Measurements from ENCODE around the gene PDLIM4. TPM values are rescaled to one million over a fixed set of nuclear protein-coding genes. Genes with fewer than 3 reads are reported as not detected.
A peak's percentile ranks its signal among the peaks of the same experiment; 100 is the strongest.

Gene PDLIM4
- total and polyA plus RNA-seq, 2 donors, result 17.4 to 114 TPM

DNA sequence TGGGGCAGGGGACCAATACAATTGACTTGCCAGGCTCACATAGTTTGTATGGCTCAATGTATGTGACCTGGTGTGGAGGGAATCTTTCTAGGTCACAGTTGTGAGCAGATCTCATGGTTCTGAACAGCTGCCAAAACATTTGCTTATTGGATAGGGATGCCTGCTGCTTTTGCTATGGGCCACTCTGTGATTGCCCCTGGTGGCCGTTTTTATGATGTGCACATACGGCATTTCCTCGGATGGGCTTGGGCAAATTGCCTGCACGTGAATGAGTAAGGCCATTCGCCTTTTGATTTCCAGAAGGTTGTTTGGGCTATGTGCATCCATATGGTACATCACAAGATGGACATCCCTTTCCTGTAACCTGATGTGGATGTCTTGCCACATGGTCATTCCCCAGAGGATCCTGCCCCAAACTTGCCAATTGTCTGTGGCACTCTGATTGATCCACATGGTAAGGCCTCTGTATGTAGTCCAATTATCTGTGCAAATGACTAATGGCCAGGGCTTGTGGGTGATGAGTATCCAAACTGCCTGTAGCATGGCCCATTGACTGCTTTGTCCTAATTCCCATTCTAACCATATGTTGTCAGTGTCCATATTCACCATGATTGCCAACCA, 26.0 kb downstream of the PDLIM4 start:
- Histone ChIP-seq H3K4me3 (ENCODE audit: low read depth, low read length) (no peak overlapping the region), H3K36me3 (ENCODE audit: insufficient read depth) (no peaks in the 10 kb centered on the region), H3K27ac (ENCODE audit: low read depth) (no peak overlapping the region), H3K4me1 (ENCODE audit: insufficient read depth) (no peaks in the 10 kb centered on the region)
- no peak for DNase-seq (ENCODE audit: extremely low spot score)
- 38% methylated on average over 5 of the region's 5 CpGs for WGBS

DNA sequence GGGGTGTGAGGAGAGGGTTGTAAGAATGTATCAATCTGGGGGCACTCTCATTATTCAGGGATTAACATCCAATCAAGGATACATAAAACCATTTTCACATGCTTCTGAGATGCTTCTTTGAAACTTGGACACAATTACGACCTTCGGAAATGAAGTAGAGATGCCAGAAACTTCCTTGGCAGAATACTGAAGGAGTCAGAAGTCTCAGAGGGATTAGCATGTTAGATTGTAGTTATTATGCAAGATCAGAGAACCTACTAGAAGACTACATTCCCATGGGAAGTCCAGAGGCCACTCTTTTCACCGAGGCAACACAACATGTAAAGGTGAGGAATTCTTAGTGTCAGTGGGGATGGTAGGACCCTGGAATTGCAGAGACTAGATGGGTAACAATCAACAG, 31.6 kb downstream of the PDLIM4 start:
- H3K4me1 ChIP-seq (ENCODE audit: insufficient read depth), result no peaks in the 10 kb centered on the region
- DNase-seq (ENCODE audit: extremely low spot score), result no peak
- WGBS, result 50% methylated on average over 3 of the region's 3 CpGs

DNA sequence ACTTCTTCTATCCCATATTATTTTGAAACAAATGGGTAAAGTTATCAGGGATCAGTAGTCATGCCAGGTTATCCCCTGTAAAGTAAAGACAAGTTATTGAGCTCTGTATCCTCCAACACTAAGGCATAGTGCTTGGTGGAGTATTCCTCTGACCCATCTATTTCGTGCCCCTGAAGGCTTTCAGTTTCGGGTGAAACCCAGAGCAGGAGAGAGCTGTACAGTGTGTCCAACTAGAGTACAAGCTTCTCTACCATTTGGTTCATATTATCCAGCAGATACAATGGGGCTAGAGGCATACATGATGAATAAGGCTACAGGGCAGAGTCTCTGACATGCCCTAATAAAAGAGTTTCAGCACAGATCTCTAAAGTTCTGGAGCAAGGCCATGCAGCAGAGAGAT, 33.5 kb downstream of the PDLIM4 start:
- DNase-seq (ENCODE audit: extremely low spot score), result no peak
- no peaks in the 10 kb centered on the region for H3K4me1 ChIP-seq (ENCODE audit: insufficient read depth)
- 95% methylated on average over 2 of the region's 2 CpGs for WGBS

More for the DNA sequence above, 31.6 kb downstream of the PDLIM4 start:
- Histone ChIP-seq H3K27ac (ENCODE audit: low read depth) (no peak overlapping the region), H3K4me3 (ENCODE audit: low read depth, low read length) (no peak overlapping the region), H3K36me3 (ENCODE audit: insufficient read depth) (no peaks in the 10 kb centered on the region)

DNA sequence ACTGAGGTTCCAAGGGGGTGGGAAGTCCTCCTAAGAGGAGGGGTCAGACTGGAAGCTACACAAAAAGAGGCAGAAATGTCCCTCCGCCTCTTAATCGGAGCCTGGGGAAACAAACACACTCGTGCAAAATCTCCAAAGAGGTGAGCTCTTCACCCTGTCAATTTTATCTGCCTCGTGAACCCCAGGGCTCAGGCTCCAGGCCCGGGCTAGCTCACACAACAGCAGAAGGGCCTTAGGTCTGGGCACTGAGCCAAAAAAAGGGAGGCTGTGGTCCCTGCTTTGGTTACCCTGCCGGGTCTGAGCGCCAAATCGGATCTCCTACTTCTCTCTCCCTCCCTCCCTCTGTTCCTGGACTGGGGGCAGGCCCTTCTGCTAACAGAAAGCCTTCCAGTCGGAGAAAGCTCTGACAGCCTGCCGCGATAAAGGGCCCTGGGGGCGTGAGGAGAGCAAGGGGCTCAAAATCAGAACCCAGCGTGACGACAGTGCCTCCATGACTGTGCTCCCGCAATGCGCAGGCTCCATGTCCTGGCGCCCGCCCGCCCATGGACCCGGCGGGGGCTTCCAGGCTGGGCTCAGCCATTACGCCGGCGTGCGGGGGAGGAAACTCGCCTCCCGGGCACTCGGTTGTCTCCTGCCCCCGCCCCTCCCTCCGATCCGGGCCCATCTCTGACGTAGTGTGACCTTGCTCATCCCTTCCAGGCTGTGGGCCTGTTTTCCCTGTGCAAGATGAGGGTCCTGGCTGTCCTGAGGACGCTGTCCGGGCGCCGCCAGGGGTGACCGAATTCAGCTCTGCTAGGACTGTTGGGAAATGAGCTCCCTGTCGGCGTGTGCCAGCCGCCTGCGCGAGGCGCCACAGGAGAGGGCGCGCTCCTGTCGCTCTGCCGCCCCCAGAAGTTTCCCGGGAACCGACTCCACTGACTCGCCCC, 35.8 kb downstream of the PDLIM4 start:
- Histone ChIP-seq H3K4me3 (ENCODE audit: low read depth, low read length) (peak overlapping the region; percentile 51), H3K4me1 (ENCODE audit: insufficient read depth) (no peaks in the 10 kb centered on the region), H3K36me3 (ENCODE audit: insufficient read depth) (no peaks in the 10 kb centered on the region), H3K27ac (ENCODE audit: low read depth) (peak overlapping the region; percentile 87)
- peak; percentile 80 for DNase-seq (ENCODE audit: extremely low spot score)
- WGBS, result under 1% methylated on average over 50 of the region's 50 CpGs

More for the DNA sequence above, 33.5 kb downstream of the PDLIM4 start:
- Histone ChIP-seq H3K27ac (ENCODE audit: low read depth) (no peak overlapping the region), H3K4me3 (ENCODE audit: low read depth, low read length) (no peak overlapping the region), H3K36me3 (ENCODE audit: insufficient read depth) (no peaks in the 10 kb centered on the region)

DNA sequence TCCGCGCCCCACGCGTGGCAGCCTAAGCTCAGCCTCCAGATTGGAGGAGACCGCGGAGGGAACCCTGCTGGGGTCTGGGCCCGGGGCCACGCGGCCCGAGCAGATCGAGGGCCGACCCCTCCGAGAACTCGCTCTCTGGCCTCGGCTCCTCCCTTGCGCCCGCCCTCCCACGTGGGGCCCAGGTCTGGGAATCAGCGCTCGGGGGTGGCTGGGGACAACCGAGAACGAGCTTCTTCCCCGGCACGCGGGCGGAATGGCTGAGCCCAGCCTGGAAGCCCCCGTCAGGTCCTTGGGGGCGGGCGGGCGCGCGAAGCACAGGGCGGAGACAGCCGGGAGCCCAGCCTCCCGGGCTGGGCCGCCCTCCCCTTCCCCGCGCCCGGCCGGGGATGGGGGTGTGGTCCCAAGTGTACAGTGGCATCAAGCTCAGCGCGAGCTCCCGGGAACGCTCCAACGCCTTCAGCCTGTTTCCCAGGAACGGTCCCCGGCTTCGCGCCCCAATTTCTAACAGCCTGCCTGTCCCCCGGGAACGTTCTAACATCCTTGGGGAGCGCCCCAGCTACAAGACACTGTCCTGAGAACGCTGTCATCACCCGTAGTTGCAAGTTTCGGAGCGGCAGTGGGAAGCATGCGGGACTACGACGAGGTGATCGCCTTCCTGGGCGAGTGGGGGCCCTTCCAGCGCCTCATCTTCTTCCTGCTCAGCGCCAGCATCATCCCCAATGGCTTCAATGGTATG, 36.7 kb downstream of the PDLIM4 start, which contains the start of gene SLC22A4:
Gene SLC22A4 (plus strand): TSS at position 403 of the 736 bp plus-strand sequence. CDS start 223 bp downstream, at position 626.
- Histone ChIP-seq H3K4me1 (ENCODE audit: insufficient read depth) (no peaks in the 10 kb centered on the region), H3K27ac (ENCODE audit: low read depth) (peak within 1 kb of the TSS; percentile 87), H3K4me3 (ENCODE audit: low read depth, low read length) (peak within 1 kb of the TSS; percentile 51), H3K36me3 (ENCODE audit: insufficient read depth) (no peaks in the 10 kb centered on the region)
- DNase-seq (ENCODE audit: extremely low spot score), result peak; percentile 78
- under 1% methylated on average over 63 of the region's 63 CpGs for WGBS

DNA sequence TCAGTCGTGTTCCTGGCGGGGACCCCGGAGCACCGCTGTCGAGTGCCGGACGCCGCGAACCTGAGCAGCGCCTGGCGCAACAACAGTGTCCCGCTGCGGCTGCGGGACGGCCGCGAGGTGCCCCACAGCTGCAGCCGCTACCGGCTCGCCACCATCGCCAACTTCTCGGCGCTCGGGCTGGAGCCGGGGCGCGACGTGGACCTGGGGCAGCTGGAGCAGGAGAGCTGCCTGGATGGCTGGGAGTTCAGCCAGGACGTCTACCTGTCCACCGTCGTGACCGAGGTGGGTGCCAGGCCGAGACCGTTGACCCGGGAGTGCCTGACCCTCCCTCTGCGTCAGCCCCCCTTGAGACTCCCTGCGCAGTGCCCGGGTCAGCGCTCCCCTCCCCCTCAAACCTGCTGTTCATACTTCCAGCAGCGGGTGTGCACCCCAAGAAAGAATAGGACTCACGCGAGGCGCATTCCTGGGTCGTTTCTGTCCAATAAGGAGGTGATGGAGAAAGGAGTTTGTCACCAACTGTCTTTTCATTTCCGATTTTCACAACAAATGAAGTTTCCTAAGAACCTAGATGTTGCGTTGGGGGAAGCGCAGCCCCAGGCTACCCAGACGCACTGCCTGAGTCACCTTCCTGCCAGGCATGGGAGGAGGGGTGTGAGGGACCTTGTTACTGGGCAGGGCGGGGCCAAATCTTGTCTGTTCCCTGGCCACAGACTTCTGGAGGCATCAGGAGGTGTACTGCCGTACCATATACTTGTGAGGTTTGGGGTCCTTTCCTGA, 37.4 kb downstream of the PDLIM4 start:
- 11% methylated on average over 50 of the region's 50 CpGs for WGBS
- no peak overlapping the region for H3K27ac ChIP-seq (ENCODE audit: low read depth)
- DNase-seq (ENCODE audit: extremely low spot score), result no peak
- peak overlapping the region; percentile 51 for H3K4me3 ChIP-seq (ENCODE audit: low read depth, low read length)
- H3K36me3 ChIP-seq (ENCODE audit: insufficient read depth), result no peaks in the 10 kb centered on the region
- no peaks in the 10 kb centered on the region for H3K4me1 ChIP-seq (ENCODE audit: insufficient read depth)

DNA sequence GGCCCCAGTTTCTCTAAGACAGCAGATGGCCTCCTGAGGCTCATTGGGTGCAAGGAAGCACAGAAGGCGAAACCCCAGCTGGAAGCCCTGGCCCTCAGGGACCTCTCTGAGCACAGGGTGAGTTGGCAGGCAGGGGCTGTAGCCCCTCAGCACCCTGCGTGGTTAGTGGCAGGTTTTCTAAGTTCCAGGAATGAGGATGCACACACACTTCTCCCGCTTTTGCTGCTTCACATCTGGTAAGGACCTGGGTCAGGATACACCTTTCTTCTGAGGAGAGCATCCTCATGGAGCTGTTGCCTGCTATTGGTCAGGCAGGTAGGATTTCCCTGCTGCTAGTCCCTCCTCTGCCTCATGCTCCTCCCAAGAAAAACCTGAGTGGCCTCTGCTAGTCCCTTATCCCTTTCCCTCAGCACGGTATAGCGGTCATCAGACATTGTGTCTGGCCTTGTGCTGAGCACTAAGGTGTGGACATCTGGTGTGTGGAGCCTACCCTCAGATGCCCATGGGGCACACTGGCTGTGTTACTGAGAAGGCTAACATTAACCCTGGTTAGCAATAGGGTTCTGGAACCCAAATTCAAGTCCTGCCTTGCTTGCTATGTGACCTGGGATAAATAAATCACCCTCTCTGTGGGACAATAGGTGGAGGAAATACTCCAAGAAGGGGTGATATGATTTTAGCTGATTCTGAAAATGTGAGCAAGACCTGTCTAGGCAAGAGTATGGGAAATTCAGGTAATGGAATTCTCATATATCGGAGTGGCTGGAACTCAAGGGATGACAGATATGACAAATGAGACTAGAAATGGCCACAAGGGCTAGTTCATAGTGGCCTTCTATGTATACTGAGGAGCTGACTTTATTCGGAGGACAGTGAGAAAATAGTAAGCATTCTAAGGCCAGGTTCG, 38.3 kb downstream of the PDLIM4 start:
- 92% methylated on average over 8 of the region's 8 CpGs for WGBS
- H3K4me3 ChIP-seq (ENCODE audit: low read depth, low read length), result no peak overlapping the region
- H3K27ac ChIP-seq (ENCODE audit: low read depth), result no peak overlapping the region

DNA sequence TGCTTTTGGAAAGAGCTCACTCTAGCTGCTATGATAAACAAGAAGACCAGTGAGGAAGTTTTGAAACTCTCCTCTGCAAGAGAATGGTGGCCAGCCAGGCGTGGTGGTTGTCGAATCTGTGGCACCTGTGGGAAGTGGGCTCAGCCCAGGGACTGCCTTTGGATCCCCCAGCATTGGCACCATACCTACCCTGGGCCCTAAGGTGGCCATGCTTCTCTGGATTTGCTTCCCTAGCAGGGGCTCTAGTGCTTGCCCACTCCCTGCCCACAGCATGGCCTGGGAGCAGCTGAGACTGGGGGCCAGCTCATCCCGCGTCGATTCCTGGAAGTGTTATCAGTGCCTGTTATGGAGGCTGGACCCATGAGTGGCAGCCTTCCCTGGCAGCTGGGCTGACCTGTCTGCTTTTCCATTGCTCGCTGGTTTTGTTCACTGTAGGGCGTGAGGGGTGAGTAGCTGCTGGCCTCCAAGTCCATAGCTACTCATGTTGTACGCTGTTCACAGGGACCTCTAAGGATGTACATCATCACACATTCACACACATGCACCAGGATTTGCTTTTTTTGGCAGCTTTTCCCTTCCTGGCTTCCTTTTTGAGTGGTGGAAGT, 39.0 kb downstream of the PDLIM4 start:
- DNase-seq (ENCODE audit: extremely low spot score), result no peak
- Histone ChIP-seq H3K4me3 (ENCODE audit: low read depth, low read length) (no peak overlapping the region), H3K27ac (ENCODE audit: low read depth) (no peak overlapping the region), H3K4me1 (ENCODE audit: insufficient read depth) (no peaks in the 10 kb centered on the region), H3K36me3 (ENCODE audit: insufficient read depth) (no peaks in the 10 kb centered on the region)
- WGBS, result 84% methylated on average over 8 of the region's 8 CpGs

More for the DNA sequence above, 38.3 kb downstream of the PDLIM4 start:
- DNase-seq (ENCODE audit: extremely low spot score), result no peak
- Histone ChIP-seq H3K36me3 (ENCODE audit: insufficient read depth) (no peaks in the 10 kb centered on the region), H3K4me1 (ENCODE audit: insufficient read depth) (no peaks in the 10 kb centered on the region)

DNA sequence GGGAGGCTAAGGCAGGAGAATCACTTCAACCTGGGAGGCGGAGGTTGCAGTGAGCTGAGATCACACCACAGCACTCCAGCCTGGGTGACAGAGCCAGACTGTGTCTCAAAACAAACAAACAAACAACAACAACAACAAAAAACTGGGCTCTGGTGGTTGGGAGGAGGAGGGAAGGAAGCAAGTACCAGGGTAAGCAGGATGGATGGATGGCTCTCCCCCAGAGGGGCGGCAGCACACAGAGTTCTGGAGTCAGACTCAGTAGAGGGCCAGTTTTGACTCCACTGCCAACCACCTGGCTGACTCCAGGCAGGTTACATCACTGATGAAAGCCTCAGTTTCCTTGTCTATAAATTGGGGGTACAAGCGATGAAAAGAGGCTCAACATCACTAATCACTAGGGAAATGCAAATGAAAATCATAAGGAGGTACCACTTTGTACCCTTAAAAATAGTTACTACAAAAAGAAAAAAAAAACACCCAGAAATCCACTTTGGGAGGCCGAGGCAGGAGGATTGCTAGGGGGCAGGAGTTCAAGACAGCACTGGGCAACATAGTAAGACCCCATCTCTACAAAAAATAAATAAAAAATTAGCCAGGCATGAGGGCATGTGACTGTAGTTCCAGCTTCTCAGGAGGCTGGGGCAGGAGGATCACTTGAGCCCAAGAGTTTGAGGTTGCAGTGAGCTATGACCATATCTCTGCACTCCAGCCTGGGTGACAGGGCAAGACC, 39.9 kb downstream of the PDLIM4 start:
- no peak for DNase-seq (ENCODE audit: extremely low spot score)
- Histone ChIP-seq H3K4me3 (ENCODE audit: low read depth, low read length) (no peak overlapping the region), H3K4me1 (ENCODE audit: insufficient read depth) (no peaks in the 10 kb centered on the region), H3K36me3 (ENCODE audit: insufficient read depth) (no peaks in the 10 kb centered on the region), H3K27ac (ENCODE audit: low read depth) (no peak overlapping the region)
- 95% methylated on average over 4 of the region's 4 CpGs for WGBS

DNA sequence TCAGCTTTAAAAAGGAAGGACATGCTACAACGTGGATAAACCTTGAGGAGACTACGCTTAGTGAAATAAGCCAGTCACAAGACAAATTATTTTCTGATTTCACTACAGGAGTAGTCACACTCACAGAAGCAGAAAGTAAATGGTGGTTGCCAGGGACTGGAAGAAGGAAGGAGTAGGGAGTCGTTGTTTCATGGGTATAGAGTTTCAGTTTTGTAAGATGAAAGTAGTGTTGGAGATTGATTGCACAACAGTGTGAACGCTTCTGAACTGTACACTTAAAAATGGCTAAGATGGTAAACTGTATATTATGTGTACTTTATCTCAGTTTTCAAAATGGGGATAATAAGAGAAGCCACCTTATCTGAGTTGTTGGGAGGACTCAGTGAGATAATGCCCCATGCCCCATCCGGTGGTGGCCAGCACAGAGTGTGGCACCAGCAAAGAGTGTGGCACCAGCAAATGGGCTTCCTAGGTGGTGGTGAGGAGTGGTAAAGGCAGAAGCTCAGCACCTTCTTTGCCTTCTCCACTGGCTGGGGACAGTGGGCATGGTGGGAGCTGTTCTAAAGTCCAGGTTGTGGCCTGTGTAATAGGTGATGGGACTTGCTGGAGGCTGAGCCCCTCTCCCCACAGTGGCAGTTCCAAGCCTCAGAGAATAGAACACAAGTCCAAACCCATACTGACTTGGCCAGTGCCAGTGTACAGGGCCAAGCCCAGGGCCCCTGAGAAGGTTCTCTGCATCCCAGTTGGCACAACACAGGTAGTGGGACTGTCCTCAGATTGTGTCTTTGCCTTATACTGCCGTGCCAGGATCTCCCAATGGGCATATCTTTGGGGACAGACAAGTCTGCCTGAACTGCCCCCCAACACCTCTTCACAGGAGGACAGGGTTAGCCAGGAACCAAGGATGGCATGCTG, 41.1 kb downstream of the PDLIM4 start:
- no peaks in the 10 kb centered on the region for H3K36me3 ChIP-seq (ENCODE audit: insufficient read depth)
- no peak overlapping the region for H3K27ac ChIP-seq (ENCODE audit: low read depth)
- 81% methylated on average over 6 of the region's 6 CpGs for WGBS
- H3K4me1 ChIP-seq (ENCODE audit: insufficient read depth), result no peaks in the 10 kb centered on the region
- H3K4me3 ChIP-seq (ENCODE audit: low read depth, low read length), result no peak overlapping the region
- no peak for DNase-seq (ENCODE audit: extremely low spot score)

DNA sequence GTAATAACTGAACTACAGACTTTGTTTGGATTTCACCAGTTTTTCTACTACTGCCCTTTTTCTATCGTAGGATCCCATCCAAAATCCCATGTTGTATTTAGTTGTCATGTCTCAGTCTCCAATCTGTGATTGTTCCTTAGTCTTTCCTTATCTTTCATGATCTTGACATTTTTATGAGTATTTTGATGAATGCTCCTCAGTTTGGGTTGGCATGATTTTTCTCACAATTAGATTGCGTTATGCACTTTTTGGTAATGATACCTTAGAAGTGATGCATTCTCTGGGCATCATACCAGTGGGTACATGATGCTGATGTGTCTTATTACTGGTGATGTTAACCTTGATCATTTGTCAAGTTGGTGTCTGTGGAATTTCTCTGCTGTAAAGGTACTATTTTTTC, 42.4 kb downstream of the PDLIM4 start:
- H3K4me1 ChIP-seq (ENCODE audit: insufficient read depth), result no peaks in the 10 kb centered on the region
- no peak overlapping the region for H3K4me3 ChIP-seq (ENCODE audit: low read depth, low read length)
- no peaks in the 10 kb centered on the region for H3K36me3 ChIP-seq (ENCODE audit: insufficient read depth)
- WGBS, result 73% methylated on average over 2 of the region's 2 CpGs
- no peak for DNase-seq (ENCODE audit: extremely low spot score)
- no peak overlapping the region for H3K27ac ChIP-seq (ENCODE audit: low read depth)
